Activated naive CD8-positive, alpha-beta T cell (primary cell): ENCODE measurements around the gene ZCCHC7.
"Not testable (repeated sequence)": the region's sequence is repeated elsewhere in the genome, so short reads cannot be mapped to it uniquely, and the experiment has no call there.

Experiments used
- H3K27ac Mint-ChIP-seq: one replicate; pipeline ENCODE4 v1.8.0; 2021; ENCODE audit warnings: mixed read lengths
- H3K27me3 Mint-ChIP-seq: one replicate; pipeline ENCODE4 v1.8.0; 2021; ENCODE audit warnings: mixed read lengths
- H3K36me3 Mint-ChIP-seq: one replicate; pipeline ENCODE4 v1.8.0; 2021; ENCODE audit warnings: mixed read lengths
- H3K4me1 Mint-ChIP-seq: one replicate; pipeline ENCODE4 v1.8.0; 2021; ENCODE audit warnings: low read depth, mixed read lengths
- H3K4me3 Mint-ChIP-seq: one replicate; pipeline ENCODE4 v1.8.0; 2021; ENCODE audit warnings: mild to moderate bottlenecking, mixed read lengths
- H3K9me3 Mint-ChIP-seq: one replicate; pipeline ENCODE4 v1.8.0; 2021; ENCODE audit warnings: low read depth, mixed read lengths

ZCCHC7 gene

DNA sequence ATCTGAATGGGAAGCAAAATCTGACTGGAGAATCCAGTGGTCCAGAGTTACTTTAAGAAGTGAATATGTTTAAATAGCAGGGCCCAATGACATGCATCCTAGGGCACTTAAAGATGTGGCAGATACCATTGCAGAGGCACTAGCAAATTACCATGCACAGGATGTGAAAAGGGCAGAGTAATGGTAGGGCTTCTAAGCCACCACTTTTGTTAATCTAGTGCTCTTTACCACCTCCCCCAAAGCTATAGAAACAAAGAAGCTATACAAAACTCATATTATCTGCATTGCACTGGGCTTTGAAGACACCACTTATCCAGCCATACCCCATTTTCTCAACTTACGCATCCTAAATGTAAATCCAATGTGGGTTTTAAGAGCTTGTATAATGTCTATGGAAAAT is 81.2 kb downstream of the ZCCHC7 start:
- Mint-ChIP-seq H3K4me1 (peaks cover 53% of the 10 kb centered on the region), H3K36me3 (peaks cover 37% of the 10 kb centered on the region), H3K9me3 (no peaks in the 10 kb centered on the region), H3K4me3 (no peak overlapping the region), H3K27me3 (no peaks in the 10 kb centered on the region), H3K27ac (no peak overlapping the region)

DNA sequence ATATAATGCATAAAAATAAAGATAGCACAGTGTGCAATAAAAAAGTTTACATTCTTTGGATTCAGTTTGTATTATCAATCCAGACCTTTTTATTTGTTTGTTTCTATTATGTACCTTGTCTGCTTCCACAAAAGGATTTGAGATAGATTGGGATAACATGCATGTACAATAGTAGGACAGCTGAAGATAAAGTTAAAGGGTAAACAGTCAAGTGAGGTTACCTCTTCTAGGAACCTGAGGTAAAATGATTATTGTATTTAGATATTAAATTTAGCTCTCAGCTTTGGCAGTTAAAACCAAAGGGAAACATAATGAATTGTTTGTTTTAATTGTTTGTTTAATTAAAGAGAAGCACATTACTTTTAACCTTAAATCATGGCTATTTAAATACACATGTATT is 81.7 kb downstream of the ZCCHC7 start:
- Mint-ChIP-seq H3K27ac (no peak overlapping the region), H3K27me3 (no peaks in the 10 kb centered on the region), H3K4me3 (no peak overlapping the region), H3K4me1 (peaks cover 54% of the 10 kb centered on the region), H3K9me3 (no peaks in the 10 kb centered on the region), H3K36me3 (peaks cover 40% of the 10 kb centered on the region)

DNA sequence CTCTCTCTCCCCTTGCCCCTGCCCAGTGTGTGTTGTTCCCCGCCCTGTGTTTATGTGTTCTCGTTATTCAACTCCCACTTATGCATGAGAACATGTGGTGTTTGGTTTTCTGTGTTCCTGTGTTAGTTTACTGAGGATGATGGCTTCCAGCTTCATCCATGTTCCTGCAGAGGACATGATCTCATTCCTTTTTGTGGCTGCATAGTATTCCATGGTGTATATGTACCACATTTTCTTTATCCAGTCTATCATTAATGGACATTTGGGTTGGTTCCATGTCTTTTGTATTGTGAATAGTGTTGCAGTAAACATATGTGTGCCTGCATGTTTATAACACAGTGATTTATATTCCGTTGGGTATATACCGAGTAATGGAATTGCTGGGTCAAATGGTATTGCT is 83.1 kb downstream of the ZCCHC7 start:
- peaks cover 49% of the 10 kb centered on the region for H3K36me3 Mint-ChIP-seq
- H3K4me1 Mint-ChIP-seq, result peaks cover 45% of the 10 kb centered on the region
- not testable (repeated sequence) for H3K27me3 Mint-ChIP-seq, H3K9me3 Mint-ChIP-seq, H3K4me3 Mint-ChIP-seq, H3K27ac Mint-ChIP-seq

DNA sequence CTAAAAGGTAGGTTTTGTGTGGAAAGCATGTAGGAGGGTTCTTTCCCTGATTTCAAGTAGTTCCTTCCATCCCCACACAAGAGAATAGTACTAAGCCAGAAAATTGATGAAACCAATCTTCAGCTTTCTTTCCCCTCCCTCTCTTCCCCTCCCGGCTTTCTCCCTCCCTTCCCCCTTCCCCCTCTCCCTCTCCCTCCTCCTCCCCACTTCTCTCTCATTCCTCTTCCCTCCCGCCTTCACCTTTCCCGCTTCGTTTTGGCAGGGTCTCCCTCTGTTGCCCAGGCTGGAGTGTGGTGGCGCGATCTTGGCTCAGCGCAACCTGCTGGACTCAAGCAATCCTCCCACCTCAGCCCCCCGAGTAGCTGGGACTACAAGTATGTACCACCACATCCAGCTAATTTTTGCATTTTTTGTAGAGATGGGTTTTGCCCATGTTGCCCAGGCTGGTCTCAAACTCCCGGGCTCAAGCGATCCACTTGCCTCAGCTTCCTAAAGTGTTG is 85.8 kb downstream of the ZCCHC7 start:
- H3K9me3 Mint-ChIP-seq, result no peaks in the 10 kb centered on the region
- no peak overlapping the region for H3K27ac Mint-ChIP-seq
- H3K4me3 Mint-ChIP-seq, result no peak overlapping the region
- H3K27me3 Mint-ChIP-seq, result no peaks in the 10 kb centered on the region
- H3K4me1 Mint-ChIP-seq, result peaks cover 41% of the 10 kb centered on the region
- H3K36me3 Mint-ChIP-seq, result peaks cover 42% of the 10 kb centered on the region

DNA sequence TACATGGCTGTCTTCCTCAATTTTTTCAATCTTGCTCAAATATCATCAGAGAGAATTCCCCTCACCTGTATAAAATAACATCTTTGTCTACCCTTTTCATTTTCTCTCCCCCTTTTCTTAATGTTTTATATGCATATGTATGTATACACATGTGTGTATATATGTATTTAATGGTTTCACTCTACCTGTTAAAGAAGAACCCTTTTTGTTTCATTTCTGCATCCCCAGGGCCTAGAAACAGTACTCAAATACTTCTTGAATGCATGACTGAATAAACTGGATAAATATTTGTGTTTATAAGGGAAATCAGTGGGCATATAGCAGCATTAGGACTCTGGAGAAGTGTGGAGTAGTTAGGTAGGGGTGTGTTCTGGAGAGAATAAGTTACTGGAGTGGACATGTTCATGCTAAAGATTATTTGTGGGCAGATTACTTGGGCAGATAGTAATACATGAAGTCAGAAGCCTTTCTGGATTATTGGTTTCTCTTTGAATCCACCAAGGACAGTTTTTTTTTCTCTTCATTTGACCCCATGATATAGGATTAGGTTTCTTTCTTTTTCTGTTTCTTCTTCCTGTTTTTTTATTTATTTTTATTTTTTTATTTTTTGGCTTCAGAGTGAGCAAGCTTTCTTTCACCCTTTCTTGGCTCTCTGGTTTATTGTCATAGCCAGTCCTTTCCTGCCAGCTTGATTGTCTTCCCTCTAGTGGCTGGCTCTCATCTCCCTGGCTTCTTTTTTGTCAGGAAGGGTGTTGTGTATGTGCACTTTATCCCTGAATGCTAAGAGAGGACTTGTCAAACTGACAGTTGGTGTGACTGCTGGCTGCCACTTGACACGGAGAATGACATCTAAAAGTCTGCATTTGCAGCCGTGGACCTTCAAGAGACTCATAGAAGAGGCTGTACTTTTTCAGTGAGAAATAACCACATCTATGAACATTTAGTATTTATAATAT is 89.3 kb downstream of the ZCCHC7 start:
- Mint-ChIP-seq H3K27ac (peak overlapping the region; percentile 0), H3K4me3 (no peak overlapping the region), H3K27me3 (no peaks in the 10 kb centered on the region), H3K9me3 (no peaks in the 10 kb centered on the region), H3K4me1 (peaks cover 42% of the 10 kb centered on the region), H3K36me3 (peaks cover 21% of the 10 kb centered on the region)

DNA sequence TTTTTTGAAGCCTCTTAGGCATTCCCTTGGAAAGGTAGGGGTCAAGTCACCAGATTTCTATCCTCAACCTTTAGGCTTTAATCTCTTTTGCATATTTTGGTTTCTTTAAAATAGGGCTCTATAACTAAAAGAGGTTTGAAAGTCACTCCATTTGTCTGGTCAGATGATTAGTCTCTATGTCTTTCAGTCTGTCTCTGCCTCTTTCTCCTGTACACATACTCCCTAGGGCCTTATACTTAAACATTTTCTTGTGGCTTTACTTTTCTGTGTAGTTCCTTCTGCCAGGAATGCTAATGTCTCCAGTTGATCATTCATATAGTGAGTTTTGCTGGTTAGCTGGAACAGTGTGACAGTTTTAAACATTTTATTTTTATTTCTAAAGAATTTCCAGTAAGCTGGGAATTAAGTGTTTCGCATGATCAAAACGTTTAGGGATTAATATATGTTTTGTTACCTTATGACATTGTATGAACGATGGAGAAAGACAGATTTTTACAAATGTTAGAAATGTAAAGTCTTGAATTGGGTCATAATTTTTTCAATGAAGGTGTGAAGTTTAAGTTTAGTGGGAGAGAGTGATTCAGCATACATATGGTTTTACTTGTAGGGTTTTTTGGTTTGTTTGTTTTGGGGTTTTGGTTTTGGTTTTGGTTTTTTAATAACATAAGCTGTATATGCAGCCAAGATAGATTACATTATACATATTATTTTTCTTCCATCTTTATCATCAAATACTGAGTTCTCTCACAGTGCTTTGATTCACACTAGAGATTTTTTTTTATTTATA is 90.6 kb downstream of the ZCCHC7 start:
- Mint-ChIP-seq H3K27me3 (no peaks in the 10 kb centered on the region), H3K36me3 (peaks cover 17% of the 10 kb centered on the region), H3K4me3 (no peak overlapping the region), H3K9me3 (no peaks in the 10 kb centered on the region), H3K27ac (peak overlapping the region; percentile 30), H3K4me1 (peaks cover 49% of the 10 kb centered on the region)

DNA sequence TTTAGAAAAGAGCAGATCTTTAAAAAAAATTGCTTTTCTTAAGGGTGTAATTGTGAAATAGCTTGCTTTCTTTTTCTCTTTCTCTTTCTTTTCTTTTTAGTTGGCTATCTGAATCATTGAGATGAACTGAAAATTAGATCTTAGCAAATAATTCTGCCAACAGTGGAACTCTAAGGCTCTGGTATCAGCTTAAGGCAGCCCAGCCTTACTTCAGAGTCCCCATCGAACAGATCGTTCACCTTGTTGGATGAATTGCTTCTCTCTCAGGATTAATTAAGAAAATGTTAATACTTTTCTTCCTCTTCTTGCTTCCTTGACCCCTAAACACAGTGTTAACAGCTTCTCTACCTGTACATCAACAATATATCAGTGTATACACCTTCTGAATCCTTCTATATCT is 92.1 kb downstream of the ZCCHC7 start:
- no peak overlapping the region for H3K4me3 Mint-ChIP-seq
- no peaks in the 10 kb centered on the region for H3K9me3 Mint-ChIP-seq
- H3K27ac Mint-ChIP-seq, result peak overlapping the region; percentile 41
- no peaks in the 10 kb centered on the region for H3K27me3 Mint-ChIP-seq
- peaks cover 10% of the 10 kb centered on the region for H3K36me3 Mint-ChIP-seq
- H3K4me1 Mint-ChIP-seq, result peaks cover 42% of the 10 kb centered on the region

DNA sequence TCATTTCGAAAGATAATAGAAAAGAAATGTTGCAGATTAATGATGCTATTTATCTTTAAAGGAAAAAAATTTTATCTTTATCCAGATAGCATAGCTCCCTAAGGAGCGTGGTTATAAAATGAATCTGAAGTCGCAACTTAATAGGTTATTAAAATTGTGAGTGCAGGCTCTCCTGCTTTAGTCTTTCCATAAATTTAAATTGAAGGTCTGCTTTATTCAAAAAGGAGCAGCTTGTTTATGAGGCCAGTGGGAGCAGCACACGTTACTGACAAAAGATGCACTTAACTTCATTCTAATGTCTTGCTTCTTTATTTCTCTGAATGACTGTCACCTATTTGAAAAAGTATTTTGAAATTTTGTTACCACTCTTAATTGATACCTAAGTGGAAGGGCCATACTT is 95.0 kb downstream of the ZCCHC7 start:
- H3K9me3 Mint-ChIP-seq, result no peaks in the 10 kb centered on the region
- H3K27me3 Mint-ChIP-seq, result no peaks in the 10 kb centered on the region
- peaks cover 33% of the 10 kb centered on the region for H3K4me1 Mint-ChIP-seq
- no peak overlapping the region for H3K27ac Mint-ChIP-seq
- H3K36me3 Mint-ChIP-seq, result no peaks in the 10 kb centered on the region
- no peak overlapping the region for H3K4me3 Mint-ChIP-seq

DNA sequence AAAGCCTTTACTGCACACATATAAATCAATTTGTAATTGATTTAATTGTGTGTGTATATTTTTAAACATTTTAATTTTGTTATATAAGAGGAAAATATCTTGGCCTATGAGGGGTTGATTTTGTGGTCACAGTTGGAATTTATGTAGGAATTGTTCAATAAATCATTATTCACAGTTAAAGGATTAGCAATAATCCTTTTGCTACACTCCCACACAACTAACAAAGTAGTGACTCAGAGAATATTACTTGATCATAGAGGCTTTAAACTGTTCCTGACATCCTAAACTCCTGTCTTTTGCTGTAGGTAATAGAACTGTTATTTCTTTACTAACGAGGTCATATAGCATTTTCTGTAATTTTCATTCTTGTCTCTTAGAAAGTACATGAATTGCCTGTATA is 95.5 kb downstream of the ZCCHC7 start:
- H3K9me3 Mint-ChIP-seq, result no peaks in the 10 kb centered on the region
- no peaks in the 10 kb centered on the region for H3K27me3 Mint-ChIP-seq
- no peak overlapping the region for H3K4me3 Mint-ChIP-seq
- H3K4me1 Mint-ChIP-seq, result peaks cover 34% of the 10 kb centered on the region
- no peaks in the 10 kb centered on the region for H3K36me3 Mint-ChIP-seq
- no peak overlapping the region for H3K27ac Mint-ChIP-seq

DNA sequence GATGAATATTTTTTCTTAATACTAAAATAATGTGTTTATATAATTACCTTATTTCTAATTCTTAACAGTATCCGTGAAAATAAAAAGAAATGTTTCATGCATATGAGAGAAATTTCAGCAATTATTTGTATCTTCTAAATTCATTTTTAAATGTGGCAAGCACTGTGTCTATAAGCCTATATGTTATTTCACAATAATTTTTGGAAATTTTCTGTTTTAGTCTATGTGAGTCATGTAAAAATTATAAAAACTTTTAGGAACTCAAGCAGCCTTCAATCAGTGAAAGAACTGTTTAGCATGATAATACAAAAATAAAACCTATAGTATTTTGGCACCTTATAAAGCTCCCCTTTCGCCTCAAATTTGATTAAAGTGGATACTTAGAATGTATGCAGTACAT is 96.8 kb downstream of the ZCCHC7 start:
- Mint-ChIP-seq H3K27me3 (no peaks in the 10 kb centered on the region), H3K4me3 (no peak overlapping the region), H3K4me1 (peaks cover 41% of the 10 kb centered on the region), H3K36me3 (peaks cover 4% of the 10 kb centered on the region), H3K27ac (no peak overlapping the region), H3K9me3 (no peaks in the 10 kb centered on the region)

DNA sequence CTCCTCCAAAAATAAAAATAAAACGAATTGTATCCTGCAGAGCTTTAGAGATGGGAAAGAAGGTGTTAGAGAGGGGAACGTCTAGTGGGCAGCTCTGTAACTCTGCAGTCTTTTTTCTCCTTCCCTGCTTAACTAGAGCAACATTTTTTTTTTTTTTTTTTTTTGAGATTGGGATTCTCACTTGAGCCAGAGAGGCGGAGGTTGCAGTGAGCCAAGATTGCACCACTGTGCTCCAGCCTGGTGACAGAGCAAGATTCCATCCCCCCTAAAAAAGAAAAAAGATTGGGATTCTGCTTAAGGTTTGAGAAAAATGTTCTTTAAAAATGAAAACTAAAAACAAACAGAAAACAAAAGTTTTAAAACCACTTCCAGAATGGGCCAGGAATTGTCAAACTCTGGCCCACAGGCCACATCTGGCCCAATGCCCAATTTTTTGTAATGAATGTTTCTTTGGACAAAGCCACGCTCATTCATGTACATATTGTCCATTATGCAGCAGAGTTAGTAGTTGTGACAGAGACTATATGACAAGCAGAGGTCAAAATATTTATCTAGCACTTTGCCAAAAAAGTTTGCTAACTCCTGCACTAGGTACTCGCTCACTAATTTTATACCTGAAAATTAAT is 98.5 kb downstream of the ZCCHC7 start:
- Mint-ChIP-seq H3K4me1 (peaks cover 30% of the 10 kb centered on the region), H3K36me3 (peaks cover 4% of the 10 kb centered on the region), H3K27ac (no peak overlapping the region), H3K9me3 (no peaks in the 10 kb centered on the region), H3K4me3 (no peak overlapping the region), H3K27me3 (no peaks in the 10 kb centered on the region)

DNA sequence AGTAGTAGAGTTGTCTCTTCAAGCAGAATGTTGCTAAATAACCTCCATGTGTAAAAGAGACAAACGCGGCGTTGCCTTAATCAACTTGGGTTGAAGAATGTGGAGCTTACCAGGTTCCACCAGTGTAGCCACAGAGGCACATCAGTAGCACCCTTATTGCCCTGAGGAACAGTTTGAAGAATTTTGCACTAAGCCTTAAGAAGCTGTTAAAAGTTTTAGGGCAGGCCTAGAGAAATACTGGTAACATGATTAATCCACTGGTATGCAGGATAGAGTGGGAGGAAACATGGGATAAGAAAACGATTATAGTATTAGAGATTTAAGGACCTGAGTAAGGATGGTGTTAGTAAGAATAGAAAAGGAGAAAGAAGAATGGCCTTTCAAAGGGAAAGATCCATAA is 100.6 kb downstream of the ZCCHC7 start:
- Mint-ChIP-seq H3K27ac (no peak overlapping the region), H3K27me3 (no peaks in the 10 kb centered on the region), H3K4me1 (peaks cover 25% of the 10 kb centered on the region), H3K36me3 (peaks cover 8% of the 10 kb centered on the region), H3K9me3 (no peaks in the 10 kb centered on the region), H3K4me3 (no peak overlapping the region)

DNA sequence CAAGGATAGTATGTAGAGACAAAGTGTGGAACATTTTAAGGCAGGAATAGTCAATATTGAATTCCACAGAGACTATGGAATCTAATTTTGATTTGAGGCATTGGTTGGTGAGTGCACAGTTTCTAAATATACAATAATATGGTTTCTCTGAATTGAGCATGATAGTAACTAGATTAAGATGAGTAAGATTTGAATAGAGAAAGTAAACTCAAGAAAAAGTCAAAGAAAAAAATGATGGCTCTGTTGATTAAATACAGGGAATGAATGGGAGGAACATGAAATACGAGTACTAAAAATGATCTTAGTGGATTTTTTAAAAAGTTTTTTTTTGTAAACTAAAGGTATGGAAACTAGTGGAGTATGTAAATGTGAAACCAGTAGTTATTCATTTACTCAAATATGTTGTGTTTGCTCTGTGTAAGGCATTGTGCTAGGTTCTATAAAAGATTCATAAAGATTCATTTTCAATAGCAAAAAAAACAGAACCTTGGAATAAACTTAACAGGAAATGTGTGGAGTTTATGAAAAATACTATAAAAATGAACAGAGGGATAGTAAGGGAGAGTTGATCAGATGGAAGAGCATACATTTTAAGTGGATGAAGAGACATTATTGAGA is 101.2 kb downstream of the ZCCHC7 start:
- H3K4me1 Mint-ChIP-seq, result peaks cover 24% of the 10 kb centered on the region
- H3K27me3 Mint-ChIP-seq, result no peaks in the 10 kb centered on the region
- peaks cover 8% of the 10 kb centered on the region for H3K36me3 Mint-ChIP-seq
- no peaks in the 10 kb centered on the region for H3K9me3 Mint-ChIP-seq
- H3K4me3 Mint-ChIP-seq, result no peak overlapping the region
- peak overlapping the region; percentile 24 for H3K27ac Mint-ChIP-seq

DNA sequence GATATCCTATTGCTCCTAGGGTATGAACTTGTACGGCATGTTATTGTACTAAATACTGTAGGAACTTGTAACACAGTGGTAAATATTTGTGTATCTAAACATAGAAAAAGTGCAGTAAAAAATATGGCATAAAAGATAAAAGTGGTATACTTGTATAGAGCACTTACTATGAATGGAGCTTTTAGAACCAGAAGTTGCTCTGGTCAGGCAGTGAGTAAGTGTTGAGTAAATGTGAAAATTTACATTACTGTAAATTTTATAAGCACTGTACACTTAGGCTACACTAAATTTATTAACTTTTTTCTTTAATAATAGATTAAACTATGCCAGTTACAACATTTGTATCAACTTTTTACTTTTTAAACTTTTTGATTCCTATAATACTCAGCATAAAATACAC is 109.1 kb downstream of the ZCCHC7 start:
- Mint-ChIP-seq H3K4me1 (peaks cover 21% of the 10 kb centered on the region), H3K27ac (no peak overlapping the region)

More for the DNA sequence above, 109.1 kb downstream of the ZCCHC7 start:
- H3K27me3 Mint-ChIP-seq, result no peaks in the 10 kb centered on the region
- peaks cover 13% of the 10 kb centered on the region for H3K36me3 Mint-ChIP-seq
- no peak overlapping the region for H3K4me3 Mint-ChIP-seq
- H3K9me3 Mint-ChIP-seq, result peaks cover 3% of the 10 kb centered on the region
